GM21528 (cell line): ENCODE measurements around the gene TWIST2.

Source experiments
- ATAC-seq: cut with Tn5 transposase; IDR thresholded peaks from one replicate; pipeline ENCODE4 v1.9.1; 2021; ENCODE audit warnings: mild to moderate bottlenecking, moderate library complexity; ENCODE audit not compliant: unreplicated experiment, low FRiP score

Gene TWIST2

GRCh38 chr2:238855891-238856580 is 8.2 kb downstream of the TWIST2 start:
- no peak for ATAC-seq

GRCh38 chr2:238856713-238857567 is 9.1 kb downstream of the TWIST2 start:
- no peak for ATAC-seq

- no peak for ATAC-seq
Measured at GRCh38 chr2:238857959-238858358, 10.1 kb downstream of the TWIST2 start.

- no peak for ATAC-seq
Measured at GRCh38 chr2:238859636-238860347, 11.9 kb downstream of the TWIST2 start.

GRCh38 chr2:238861013-238861730 is 13.3 kb downstream of the TWIST2 start:
- ATAC-seq, result no peak

- no peak for ATAC-seq
Measured at GRCh38 chr2:238861766-238862315, 14.0 kb downstream of the TWIST2 start.

- no peak for ATAC-seq
Measured at GRCh38 chr2:238862701-238863100, 14.8 kb downstream of the TWIST2 start.

GRCh38 chr2:238863231-238863630 is 15.3 kb downstream of the TWIST2 start:
- ATAC-seq, result no peak

GRCh38 chr2:238863749-238864206 is 15.9 kb downstream of the TWIST2 start:
- no peak for ATAC-seq

GRCh38 chr2:238864207-238865014 is 16.5 kb downstream of the TWIST2 start:
- no peak for ATAC-seq

- ATAC-seq, result no peak
Measured at GRCh38 chr2:238865015-238865719, 17.3 kb downstream of the TWIST2 start.

- no peak for ATAC-seq
Measured at GRCh38 chr2:238865744-238866355, 18.0 kb downstream of the TWIST2 start.

GRCh38 chr2:238866656-238867277 is 18.9 kb downstream of the TWIST2 start:
- no peak for ATAC-seq

- ATAC-seq, result no peak
Measured at GRCh38 chr2:238868067-238868524, 20.2 kb downstream of the TWIST2 start.

GRCh38 chr2:238868616-238869292 is 20.9 kb downstream of the TWIST2 start:
- no peak for ATAC-seq

GRCh38 chr2:238869293-238870124 is 21.6 kb downstream of the TWIST2 start:
- ATAC-seq, result no peak
